HG03135 (cell line): ENCODE results near the gene SETMAR.
"Not testable (repeated sequence)": the region's sequence is repeated elsewhere in the genome, so short reads cannot be mapped to it uniquely, and the experiment has no call there.

Source experiments
- ATAC-seq: cut with Tn5 transposase; IDR thresholded peaks from one replicate; pipeline ENCODE4 v1.9.1; 2021; ENCODE audit warnings: mild to moderate bottlenecking, moderate library complexity; ENCODE audit not compliant: unreplicated experiment

Gene SETMAR

DNA sequence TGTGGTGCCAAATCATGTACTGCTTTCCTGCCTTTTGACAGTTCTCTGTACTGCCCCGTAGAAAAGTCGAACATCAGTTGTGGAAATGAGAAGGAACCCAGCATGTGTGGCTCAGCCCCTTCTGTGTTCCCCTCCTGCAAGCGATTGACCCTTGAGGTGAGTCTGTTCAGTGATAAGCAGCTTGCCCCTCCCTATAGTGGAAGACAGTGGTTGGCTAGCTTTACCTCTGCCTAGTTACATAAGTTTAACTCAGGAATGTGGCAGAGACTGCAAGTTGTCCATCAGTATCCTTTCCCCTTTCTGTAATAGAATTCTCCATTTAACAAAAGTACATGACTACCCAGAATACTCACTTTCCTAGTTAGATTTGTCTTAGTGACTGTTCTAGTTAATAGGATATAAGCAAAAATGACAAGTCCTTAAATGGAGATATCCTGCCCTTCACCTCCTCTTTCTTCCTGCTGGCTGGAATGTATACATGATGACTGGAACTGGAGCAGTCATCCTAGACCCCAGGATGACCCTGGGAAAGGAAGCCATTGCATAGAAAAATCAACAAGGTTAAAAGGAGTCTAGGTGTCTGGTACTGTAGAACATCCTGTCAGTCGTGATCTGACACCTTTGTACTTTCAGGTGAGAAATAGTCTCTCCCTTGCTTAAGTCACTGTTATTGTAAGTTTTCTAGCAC, 10.6 kb downstream of the SETMAR start:
- ATAC-seq: no peak

GRCh38 chr3:4314688-4315087, 11.5 kb downstream of the SETMAR start:
- no peak for ATAC-seq

DNA sequence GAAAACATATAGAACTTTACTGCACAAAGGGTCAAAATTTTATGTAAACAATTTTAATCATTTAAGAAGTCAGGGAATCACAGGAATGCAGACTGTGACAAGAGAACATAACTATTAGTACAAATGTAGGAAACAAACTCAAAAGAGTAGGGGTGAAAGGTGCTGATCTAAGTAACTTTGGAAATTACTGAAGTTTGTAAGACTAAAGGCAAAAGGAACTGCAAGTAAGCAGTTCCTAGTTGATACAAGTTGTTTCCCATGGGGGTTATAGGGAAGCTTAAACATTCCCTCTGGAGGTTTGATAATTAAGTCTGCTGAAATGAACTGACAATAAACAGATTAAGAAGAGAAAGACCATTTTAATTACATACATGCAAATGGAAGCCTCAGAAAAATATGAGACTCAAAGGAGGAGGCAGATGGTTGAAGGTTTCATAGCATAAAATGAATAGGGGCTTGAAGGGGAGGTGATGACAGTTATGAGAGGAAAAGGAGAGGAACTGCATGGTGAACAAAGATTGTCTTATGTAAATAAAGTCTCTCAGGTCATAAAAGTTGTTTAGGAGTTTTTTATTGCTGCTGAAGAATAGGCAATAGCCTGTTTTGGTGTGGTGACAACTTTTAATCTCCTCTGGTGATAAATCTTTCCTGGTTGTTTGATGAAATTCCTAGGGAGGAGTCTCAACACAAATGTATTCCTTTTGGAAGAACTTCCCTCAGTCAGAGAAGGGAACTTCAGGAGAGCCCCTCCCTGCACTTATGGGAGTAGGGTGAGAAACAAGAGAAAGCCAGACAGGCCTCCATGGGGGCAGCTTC, 17.1 kb downstream of the SETMAR start:
- no peak for ATAC-seq

DNA sequence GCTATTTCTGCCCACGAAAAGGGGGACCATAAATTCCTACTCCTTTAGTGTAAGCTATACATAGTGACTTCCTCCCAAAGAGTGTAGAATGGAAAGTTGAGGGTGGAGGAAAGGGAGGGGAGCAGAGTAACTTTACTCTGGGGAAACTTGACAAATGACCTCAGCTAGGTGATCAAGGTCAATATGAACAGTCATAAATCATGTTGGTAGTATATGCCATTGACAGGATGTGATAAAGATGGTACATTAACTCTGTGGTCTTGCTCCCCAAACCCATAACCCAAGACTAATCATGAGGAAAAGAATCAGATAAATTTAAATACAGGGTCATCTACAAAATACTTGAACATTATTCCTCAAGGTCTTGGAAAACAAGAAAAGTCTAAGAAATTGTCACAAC, 18.6 kb downstream of the SETMAR start:
- no peak for ATAC-seq

DNA sequence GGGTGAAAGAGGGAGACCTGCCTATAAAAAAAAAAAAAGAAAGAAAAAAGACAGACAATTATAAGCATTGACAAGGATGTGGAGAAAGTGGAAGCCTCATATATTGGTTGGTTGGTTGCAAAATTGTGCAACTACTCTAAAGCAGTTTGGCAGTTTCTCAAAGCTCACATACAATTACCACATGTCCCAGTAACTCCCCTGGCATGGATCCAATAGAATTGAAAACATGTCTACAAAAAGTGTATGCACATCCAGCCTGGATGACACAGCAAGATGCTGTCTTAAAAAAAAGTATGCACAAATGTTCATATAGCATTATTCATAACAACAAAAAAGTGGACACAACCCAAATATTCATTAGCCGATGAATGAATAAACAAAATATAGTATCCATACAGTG, 19.5 kb downstream of the SETMAR start:
- no peak for ATAC-seq

DNA sequence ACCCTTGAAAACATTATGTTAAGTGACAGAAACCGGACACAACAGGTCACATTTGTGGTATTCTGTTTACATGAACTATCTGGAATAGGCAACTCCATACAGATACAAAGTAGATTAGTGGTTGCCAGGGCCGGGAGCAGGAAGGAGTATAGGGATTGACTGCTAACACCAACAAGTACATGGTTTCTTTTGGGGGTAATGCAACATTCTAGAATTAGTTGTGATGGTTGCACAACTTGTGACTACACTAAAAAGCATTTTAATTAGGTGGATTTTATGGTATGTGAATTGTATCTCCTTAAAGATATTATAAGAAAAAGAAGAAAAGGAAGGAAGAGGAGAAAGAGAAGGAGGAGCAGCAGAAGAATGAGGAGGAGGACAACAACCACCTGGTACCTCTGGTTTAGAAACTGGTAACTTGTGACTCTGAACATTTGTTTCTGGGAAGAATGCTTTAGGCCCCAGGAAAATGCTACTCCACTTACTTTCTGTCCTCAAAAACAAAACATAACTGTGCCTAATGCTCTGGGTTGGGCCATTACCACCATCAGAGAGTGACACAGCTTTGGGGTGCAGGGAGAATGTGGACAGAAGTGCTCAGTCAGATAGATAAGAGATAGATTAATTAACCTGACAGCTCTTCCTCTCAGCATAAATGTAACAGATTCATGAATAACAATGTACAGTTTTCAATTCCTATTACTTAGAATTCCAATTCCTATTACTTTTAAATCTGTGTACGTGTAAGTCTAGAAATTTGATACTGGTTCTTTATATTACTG, 20.3 kb downstream of the SETMAR start:
- no peak for ATAC-seq

DNA sequence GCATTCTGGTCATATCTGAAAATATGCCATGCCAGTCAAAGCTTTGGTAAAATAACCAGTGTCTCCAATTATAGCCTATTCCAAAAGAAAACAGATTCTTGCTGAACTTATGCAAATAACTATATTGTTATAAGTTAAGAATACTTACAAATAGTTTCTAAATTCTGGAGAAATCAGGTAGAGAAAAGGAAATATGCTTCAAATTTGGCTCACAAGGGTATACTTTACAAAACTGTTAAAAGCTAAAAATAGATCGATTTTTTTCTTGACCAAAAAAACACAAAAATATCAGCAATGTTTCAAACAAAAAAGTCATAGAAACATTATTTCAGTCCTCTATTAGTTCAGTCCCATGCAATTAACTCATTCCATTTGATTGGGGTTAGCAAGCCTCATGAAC, 23.7 kb downstream of the SETMAR start:
- no peak for ATAC-seq

DNA sequence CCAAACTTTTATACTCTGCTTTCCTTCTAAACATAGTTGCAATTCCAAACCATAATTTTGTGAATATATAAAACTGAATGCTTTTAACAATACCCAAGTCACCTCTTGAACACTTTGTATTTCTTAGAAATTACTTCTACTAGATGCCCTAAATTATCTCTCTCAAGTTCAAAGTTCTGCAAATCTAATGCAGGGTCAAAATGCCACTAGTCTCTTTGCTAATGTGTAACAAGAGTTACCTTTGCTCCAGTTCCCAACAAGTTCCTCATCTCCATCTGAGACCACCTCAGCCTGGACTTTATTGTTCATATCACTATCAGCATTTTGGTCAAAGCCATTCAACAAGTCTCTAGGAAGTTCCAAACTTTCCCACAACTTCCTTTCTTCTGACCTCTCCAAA, 26.6 kb downstream of the SETMAR start:
- ATAC-seq: not testable (repeated sequence)

DNA sequence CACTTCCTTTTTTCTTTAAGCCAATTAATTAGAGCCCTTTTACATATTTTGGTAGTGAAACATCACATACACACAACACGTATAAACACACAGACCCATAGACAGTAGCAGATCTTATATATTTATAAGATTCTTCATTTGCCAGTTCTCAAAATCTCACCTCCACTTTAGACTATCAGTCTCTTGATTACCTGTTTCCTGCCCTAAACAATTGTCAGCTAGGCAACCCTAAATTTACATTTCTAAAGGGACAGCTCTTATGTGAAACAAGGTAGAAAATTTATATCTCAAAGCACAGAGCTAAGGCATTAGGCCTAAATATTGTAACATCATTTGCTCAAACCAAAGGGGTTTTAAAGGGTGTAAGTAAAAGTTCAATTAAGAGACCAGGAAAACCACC, 28.9 kb downstream of the SETMAR start:
- ATAC-seq: no peak

- ATAC-seq: no peak
Measured at GRCh38 chr3:4332574-4332973, 29.4 kb downstream of the SETMAR start.

- no peak for ATAC-seq
Measured at GRCh38 chr3:4332991-4333390, 29.8 kb downstream of the SETMAR start.

DNA sequence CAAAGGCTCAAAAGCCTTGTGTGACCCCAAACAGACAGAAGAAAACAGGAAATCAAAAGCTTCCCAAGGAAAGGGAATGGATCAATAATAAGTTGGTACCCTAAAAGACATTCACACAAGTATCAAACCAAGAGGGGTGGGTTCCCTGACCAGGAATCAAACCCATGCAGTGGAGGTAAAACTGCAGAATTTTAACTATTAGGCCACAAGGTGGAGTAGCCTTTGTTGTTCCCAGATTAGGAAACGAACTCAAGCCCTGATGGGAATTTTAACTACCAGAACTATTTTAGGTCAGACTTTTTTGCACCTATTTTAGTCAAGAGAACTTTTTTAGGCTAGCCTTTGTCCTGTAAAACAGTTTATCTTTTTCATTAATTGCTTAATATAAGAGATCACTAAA, 31.4 kb downstream of the SETMAR start:
- ATAC-seq: no peak

DNA sequence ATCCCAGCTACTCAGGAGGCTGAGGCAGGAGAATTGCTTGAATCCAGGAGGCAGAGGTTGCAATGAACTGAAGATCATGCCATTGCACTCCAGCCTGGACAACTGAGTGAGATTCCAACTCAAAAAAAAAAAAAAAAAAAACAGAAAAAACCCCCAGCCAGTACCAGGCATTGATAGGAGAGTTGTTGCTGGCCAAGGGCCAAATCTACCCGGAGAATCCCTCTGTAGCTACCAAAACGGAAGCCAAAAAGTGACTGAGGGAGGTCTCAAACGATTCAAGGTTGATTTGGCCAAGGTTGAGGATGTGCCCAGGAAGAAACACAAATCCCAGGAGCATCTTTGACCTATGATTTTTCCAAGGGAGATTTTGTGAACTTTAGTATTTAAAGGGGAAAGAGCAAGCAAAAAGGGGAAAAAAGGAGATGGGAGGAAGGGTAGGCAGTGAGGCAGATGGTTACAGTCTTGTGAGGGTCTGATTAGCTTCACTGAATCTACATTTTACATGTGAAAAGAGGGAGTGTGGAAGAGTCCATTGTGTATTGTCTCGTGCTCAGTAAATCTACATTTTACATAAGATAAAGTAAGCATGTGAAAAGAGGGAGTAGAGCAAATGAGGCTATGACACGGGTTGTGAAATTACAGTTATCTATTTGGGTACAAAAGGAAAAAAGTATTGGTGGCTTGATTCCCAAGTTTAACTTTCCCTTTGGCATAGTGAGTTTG, 32.8 kb downstream of the SETMAR start:
- ATAC-seq: no peak

- no peak for ATAC-seq
Measured at GRCh38 chr3:4336850-4337546, 33.8 kb downstream of the SETMAR start.

GRCh38 chr3:4338751-4339150, 35.6 kb downstream of the SETMAR start:
- ATAC-seq: no peak

DNA sequence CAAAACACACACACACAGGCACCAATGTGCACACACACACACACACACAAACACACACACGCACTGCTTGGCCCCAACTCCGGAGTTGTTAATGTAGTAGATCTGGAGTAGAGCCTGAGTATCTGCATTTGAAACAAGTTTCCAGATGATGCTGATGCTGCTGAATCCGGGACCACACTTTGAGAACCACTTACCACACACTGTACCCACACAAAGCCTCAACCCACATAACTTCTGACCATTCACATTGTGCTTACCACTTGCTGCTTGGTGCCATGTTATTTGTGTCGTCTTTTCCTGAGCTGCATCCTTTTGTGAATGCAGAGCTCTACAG, 36.9 kb downstream of the SETMAR start:
- ATAC-seq: no peak

GRCh38 chr3:4340411-4341335, 37.5 kb downstream of the SETMAR start:
- ATAC-seq: no peak

DNA sequence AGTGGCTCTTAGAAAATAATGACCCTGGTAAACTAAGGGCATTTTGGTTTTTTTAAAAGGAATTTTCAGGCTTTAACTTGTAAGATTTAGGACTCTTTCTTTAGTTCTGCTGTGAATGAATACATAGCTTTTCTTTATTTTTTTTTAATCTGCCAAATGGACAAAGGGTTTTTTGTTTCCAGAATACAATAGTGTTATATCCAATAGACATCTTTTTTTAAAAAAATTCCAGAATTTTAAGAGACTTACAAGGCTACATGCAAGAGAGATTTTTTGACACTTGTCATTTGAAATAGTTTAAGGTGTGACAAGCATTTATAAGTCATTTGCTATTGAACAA, 38.1 kb downstream of the SETMAR start:
- no peak for ATAC-seq

GRCh38 chr3:4343258-4343657, 40.1 kb downstream of the SETMAR start:
- no peak for ATAC-seq

GRCh38 chr3:4350789-4351163, 47.6 kb downstream of the SETMAR start:
- ATAC-seq: peak; percentile 90
